Measurements from ENCODE around the gene LNPEP.
"Not testable (repeated sequence)": the region's sequence is repeated elsewhere in the genome, so short reads cannot be mapped to it uniquely, and the experiment has no call there.

LNPEP gene

GRCh38 chr5:97070234-97070633 lies 134.4 kb downstream of the LNPEP start:
- no peak for DNase-seq

- no peak for DNase-seq
Measured at GRCh38 chr5:97071101-97071500, 135.2 kb downstream of the LNPEP start.

GRCh38 chr5:97071993-97072392 lies 136.1 kb downstream of the LNPEP start:
- no peak for DNase-seq

DNA sequence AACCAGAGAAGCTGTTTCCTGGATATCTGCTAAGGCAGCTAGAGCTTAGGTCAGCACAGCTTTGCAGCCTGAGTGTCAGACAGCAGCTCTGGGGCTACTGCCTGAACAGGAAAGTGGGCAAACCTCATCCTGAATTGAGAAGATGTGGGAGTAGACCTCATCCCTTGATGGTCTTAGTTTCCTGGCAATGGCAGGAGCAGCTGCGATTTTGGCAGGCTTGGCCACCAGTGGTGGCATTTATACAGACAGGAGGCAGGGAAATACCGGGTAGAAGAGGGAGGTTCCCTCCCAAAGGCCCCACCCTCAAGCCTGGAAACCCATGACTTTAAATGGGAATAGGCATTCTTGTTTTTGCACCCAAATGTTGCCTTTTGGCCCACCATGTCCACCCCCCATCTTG lies 136.8 kb downstream of the LNPEP start:
- DNase-seq: no peak

- DNase-seq: no peak
Measured at GRCh38 chr5:97073420-97073819, 137.5 kb downstream of the LNPEP start.

DNA sequence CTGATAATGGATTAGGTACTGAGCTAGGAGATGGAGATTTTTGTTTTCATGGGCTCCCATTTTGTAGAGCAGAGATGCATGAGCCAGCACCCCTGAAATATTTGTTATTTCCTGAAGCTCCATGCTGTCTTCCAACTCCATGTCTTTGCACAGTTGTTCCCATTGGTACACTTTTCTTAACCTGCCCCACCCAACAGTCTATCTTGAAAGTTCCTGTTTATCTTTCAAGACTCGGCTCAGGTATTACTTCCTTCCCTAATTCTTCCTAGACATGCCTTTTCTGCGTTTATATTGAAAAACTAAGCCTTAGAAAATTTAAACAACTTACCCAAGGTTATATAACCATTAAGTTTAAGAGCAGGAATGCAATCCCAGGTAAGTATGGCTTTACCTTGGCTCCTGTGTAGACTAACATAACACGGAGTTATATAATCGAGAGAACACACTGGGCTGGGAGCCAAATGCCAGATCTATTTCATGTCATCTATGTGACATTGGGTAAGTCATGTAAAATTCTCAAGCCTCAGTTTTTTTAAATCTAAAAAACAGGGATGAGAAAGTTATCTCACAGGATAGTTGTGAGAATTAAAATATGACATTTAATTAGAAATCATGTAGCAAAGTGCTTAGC lies 139.1 kb downstream of the LNPEP start:
- no peak for DNase-seq

GRCh38 chr5:97075649-97076048 lies 139.8 kb downstream of the LNPEP start:
- DNase-seq: no peak

GRCh38 chr5:97076098-97076497 lies 140.2 kb downstream of the LNPEP start:
- DNase-seq: no peak

GRCh38 chr5:97077246-97077645 lies 141.4 kb downstream of the LNPEP start:
- no peak for DNase-seq

GRCh38 chr5:97078958-97079743 lies 143.3 kb downstream of the LNPEP start:
- no peak for DNase-seq

DNA sequence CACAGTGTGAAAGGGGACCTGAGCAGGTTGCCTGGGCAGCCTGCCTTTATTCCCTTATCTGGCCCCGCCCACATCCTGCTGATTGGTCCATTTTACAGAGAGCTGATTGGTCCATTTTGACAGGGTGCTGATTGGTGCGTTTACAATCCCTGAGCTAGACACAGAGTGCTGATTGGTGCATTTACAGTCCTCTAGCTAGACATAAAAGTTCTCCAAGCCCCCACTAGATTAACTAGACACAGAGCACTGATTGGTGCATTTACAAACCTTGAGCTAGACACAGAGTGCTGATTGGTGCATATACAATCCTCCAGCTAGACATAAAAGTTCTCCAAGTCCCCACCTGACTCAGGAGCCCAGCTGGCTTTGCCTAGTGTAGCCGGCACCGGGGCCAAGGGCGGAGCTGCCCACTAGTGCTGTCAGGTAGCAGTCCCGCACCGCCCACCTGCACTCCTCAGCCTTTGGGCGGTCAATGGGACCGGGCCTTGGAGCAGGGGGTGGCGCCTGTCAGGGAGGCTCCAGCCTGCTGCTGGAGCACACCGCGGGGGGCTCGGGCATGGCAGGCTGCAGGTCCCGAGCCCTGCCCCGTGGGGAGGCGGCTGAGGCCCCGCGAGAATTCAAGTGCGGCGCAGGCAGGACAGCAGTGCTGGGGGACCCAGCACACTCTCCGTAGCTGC lies 149.0 kb downstream of the LNPEP start:
- DNase-seq: not testable (repeated sequence)

- no peak for DNase-seq
Measured at GRCh38 chr5:97085459-97086181, 149.7 kb downstream of the LNPEP start.

Data from NCI-H2171 (cell line).